Measurements from ENCODE around the gene GTPBP10. TPM values are rescaled to one million over a fixed set of nuclear protein-coding genes. Genes with fewer than 3 reads are reported as not detected.

The GTPBP10 gene
- total RNA-seq, 1 experiment from 2014 or later, result 18.5 TPM

GRCh38 chr7:90312745-90313144 lies 33.8 kb upstream of the GTPBP10 start (continued):
- TF ChIP-seq FOXK1 (CRISPR knock-in tag; IDR thresholded peaks at IDR 0.05), result no peak
- TF ChIP-seq MXD4 (CRISPR knock-in tag; IDR thresholded peaks at IDR 0.05; ENCODE audit: borderline replicate concordance), result no peak

GRCh38 chr7:90313907-90314306 lies 32.6 kb upstream of the GTPBP10 start:
- POLR2A ChIA-PET, result no interaction called here
- Mint-ChIP-seq H3K36me3 (no peaks in the 10 kb centered on the region), H3K9me3 (no peaks in the 10 kb centered on the region), H3K4me1 (no peaks in the 10 kb centered on the region), H3K27me3 (ENCODE audit: low read depth) (peaks cover 10% of the 10 kb centered on the region), H3K27ac (no peak overlapping the region), H3K4me3 (no peak overlapping the region)
- CTCF ChIA-PET, result interaction anchor here (3.1 kb wide), 1 partner anchor 114 kb away, joined by 39 read pairs; no protein-coding TSS in a partner anchor
- DNase-seq (ENCODE audit: low spot score) (no peak), ATAC-seq (no peak)
- TF ChIP-seq HMGXB4 (CRISPR knock-in tag; IDR thresholded peaks at IDR 0.05) (no peak), CDX4 (CRISPR knock-in tag; IDR thresholded peaks at IDR 0.05; ENCODE audit: borderline replicate concordance) (no peak), TCF7 (CRISPR knock-in tag; IDR thresholded peaks at IDR 0.05; ENCODE audit: low read depth) (no peak), GTF2I (CRISPR knock-in tag; conservative IDR thresholded peaks at IDR 0.05) (no peak), E2F4 (CRISPR knock-in tag; IDR thresholded peaks at IDR 0.05; ENCODE audit: borderline replicate concordance, low read depth) (no peak), ZNF317 (CRISPR knock-in tag; IDR thresholded peaks at IDR 0.05; ENCODE audit: borderline replicate concordance, low read depth) (no peak), CBFB (CRISPR knock-in tag; IDR thresholded peaks at IDR 0.05; ENCODE audit: low read depth) (no peak), ARID4B (CRISPR knock-in tag; IDR thresholded peaks at IDR 0.05; ENCODE audit: borderline replicate concordance) (no peak), STAT6 (CRISPR knock-in tag; conservative IDR thresholded peaks at IDR 0.05; ENCODE audit: low read depth) (no peak), ATF6 (CRISPR knock-in tag; IDR thresholded peaks at IDR 0.05) (no peak), E2F1 (CRISPR knock-in tag; IDR thresholded peaks at IDR 0.05) (no peak)
